ENCODE measurements around the gene LRRC41. TPM values are rescaled to one million over a fixed set of nuclear protein-coding genes. Genes with fewer than 3 reads are reported as not detected.

Gene LRRC41
- total and polyA plus RNA-seq, 2 of the 13 experiments (the other 11 are each of a cell fraction or from before 2014, with no cell fraction given) = 48.1 to 53.6 TPM

DNA sequence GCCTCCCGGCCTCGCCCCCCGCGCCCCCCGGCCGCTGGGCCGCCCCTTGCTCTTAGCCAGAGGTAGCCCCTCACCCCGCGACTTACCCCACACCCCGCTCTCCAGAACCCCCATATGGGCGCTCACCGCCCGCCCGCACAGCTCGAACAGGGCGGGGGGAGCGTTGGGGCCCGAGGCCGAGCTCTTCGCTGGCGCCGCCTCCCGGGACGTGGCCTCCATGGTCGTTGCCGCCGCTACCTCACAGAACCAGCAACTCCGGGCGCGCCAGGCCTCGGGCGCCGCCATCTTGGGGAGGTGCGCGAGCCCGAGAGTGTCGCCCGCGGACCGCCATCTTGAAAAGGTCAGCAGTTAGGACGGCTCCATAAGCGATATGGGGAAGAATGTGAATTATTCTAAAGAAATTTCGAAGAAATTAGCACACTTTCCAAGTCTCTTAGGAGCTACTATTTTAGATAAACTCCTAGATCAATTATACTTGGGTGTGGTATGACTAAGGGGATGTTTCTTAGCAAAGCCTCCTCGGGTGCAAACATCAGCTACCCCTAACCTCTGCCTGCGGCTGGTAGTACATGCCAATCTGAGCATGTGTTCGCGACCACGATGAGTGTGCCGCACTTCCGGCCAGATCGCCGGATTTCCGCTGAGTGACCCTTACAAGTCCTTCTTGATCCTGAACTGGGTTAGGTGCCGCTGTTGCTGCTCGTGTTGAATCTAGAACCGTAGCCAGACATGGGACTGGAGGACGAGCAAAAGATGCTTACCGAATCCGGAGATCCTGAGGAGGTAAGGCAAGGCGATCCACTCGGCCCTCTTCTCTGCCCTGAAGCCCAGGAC, at the start of gene LRRC41, which contains the start of gene UQCRH (continued):
- TF ChIP-seq CSRNP1 (CRISPR knock-in tag; IDR thresholded peaks at IDR 0.05) = no peak
- TF ChIP-seq SKI (IDR thresholded peaks at IDR 0.05; ENCODE audit: partially characterized antibody) = no peak
- no peak for TF ChIP-seq ZNF674 (CRISPR knock-in tag; IDR thresholded peaks at IDR 0.05; ENCODE audit: low read depth)
- TF ChIP-seq HMGA1 (CRISPR knock-in tag; conservative IDR thresholded peaks at IDR 0.05) = no peak
- no peak for TF ChIP-seq SYNCRIP (IDR thresholded peaks at IDR 0.05; ENCODE audit: insufficient read depth, low read depth, low read length)
- TF ChIP-seq ZNF546 (CRISPR knock-in tag; conservative IDR thresholded peaks at IDR 0.05) = no peak
- TF ChIP-seq FOXP1 (IDR thresholded peaks at IDR 0.05) = no peak
- TF ChIP-seq FOXP1 (CRISPR knock-in tag; IDR thresholded peaks at IDR 0.05) = no peak
- TF ChIP-seq TRIM24 (CRISPR knock-in tag; IDR thresholded peaks at IDR 0.05) = no peak
- no peak for TF ChIP-seq ZNF30 (CRISPR knock-in tag; IDR thresholded peaks at IDR 0.05)
- TF ChIP-seq RERE (CRISPR knock-in tag; IDR thresholded peaks at IDR 0.05; ENCODE audit: low read depth) = no peak
- TF ChIP-seq, protein P1, sequence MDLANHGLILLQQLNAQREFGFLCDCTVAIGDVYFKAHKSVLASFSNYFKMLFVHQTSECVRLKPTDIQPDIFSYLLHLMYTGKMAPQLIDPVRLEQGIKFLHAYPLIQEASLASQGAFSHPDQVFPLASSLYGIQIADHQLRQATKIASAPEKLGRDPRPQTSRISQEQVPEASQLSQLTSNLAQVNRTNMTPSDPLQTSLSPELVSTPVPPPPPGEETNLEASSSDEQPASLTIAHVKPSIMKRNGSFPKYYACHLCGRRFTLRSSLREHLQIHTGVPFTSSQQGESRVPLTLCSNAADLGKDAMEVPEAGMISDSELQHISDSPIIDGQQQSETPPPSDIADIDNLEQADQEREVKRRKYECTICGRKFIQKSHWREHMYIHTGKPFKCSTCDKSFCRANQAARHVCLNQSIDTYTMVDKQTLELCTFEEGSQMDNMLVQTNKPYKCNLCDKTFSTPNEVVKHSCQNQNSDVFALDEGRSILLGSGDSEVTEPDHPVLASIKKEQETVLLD (CRISPR knock-in tag; IDR thresholded peaks at IDR 0.05; ENCODE audit: low read depth) = peak; percentile 69
- TF ChIP-seq IRX3 (CRISPR knock-in tag; IDR thresholded peaks at IDR 0.05; ENCODE audit: borderline replicate concordance, low read depth) = no peak
- no peak; the same call in 1 of the 2 replicates for TF ChIP-seq MXD1 (CRISPR knock-in tag; IDR thresholded peaks at IDR 0.05)
- no peak for TF ChIP-seq ZNF263 (CRISPR knock-in tag; IDR thresholded peaks at IDR 0.05)
- TF ChIP-seq SALL1 (CRISPR knock-in tag; IDR thresholded peaks at IDR 0.05) = peak; percentile 34
- TF ChIP-seq ZNF776 (CRISPR knock-in tag; IDR thresholded peaks at IDR 0.05) = no peak
- TF ChIP-seq ELF1 (CRISPR knock-in tag; IDR thresholded peaks at IDR 0.05) = peak; percentile 82
- TF ChIP-seq KLF13 (CRISPR knock-in tag; IDR thresholded peaks at IDR 0.05) = no peak
- TF ChIP-seq TSC22D2 (CRISPR knock-in tag; IDR thresholded peaks at IDR 0.05; ENCODE audit: borderline replicate concordance) = 0 out of 2 replicates have a peak, but pooled peaks have one; percentile 4
- TF ChIP-seq NCOA5 (CRISPR knock-in tag; IDR thresholded peaks at IDR 0.05) = no peak
